Activated T-cell treated with anti-CD3 and anti-CD28 coated beads, Interleukin-2, amount 50 U/mL, for 72 hours (primary cell): ENCODE results near the gene GARIN3. TPM values are rescaled to one million over a fixed set of nuclear protein-coding genes. Genes with fewer than 3 reads are reported as not detected.

Source experiments
- ATAC-seq, 2 donors: fragments of 150-1000 bp; cut with Tn5 transposase; replicated peaks in 1 of 2; 2 replicates each; pipeline ENCODE4 v1.10.0; 2021; ENCODE audit warnings: moderate library complexity in 2 of 2, mild to moderate bottlenecking in 1 of 2
- DNase-seq, 2 donors: peaks; one replicate each; pipeline ENCODE4 v3.0.0; 2021 to 2022; ENCODE audit warnings: mixed read lengths in 1 of 2
- H3K27ac Mint-ChIP-seq: one replicate; pipeline ENCODE4 v1.8.0; 2022; ENCODE audit warnings: mild to moderate bottlenecking, moderate library complexity, mixed read lengths
- H3K27me3 Mint-ChIP-seq: one replicate; pipeline ENCODE4 v1.8.0; 2022; ENCODE audit warnings: low read depth, mixed read lengths
- H3K36me3 Mint-ChIP-seq, 2 donors: one replicate each; pipeline ENCODE4 v1.8.0; 2022; ENCODE audit warnings: mixed read lengths in 2 of 2, mild to moderate bottlenecking in 1 of 2; ENCODE audit not compliant: insufficient read depth in 2 of 2
- H3K4me1 Mint-ChIP-seq: one replicate; pipeline ENCODE4 v1.8.0; 2022; ENCODE audit warnings: low read depth, mixed read lengths
- H3K4me3 Mint-ChIP-seq, 2 donors: one replicate each; pipeline ENCODE4 v1.8.0; 2022; ENCODE audit warnings: mild to moderate bottlenecking in 2 of 2, mixed read lengths in 2 of 2, moderate library complexity in 2 of 2
- H3K9me3 Mint-ChIP-seq, 2 donors: one replicate each; pipeline ENCODE4 v1.8.0; 2022; ENCODE audit warnings: mixed read lengths in 2 of 2
- total RNA-seq, 2 donors: library from RNA; stranded (reverse); gene quantifications; one replicate each; pipeline ENCODE4 v1.2.3, GENCODE V29; 2022

Gene GARIN3
- total RNA-seq, 2 donors from 2014 or later = 0.22 to 0.39 TPM

DNA sequence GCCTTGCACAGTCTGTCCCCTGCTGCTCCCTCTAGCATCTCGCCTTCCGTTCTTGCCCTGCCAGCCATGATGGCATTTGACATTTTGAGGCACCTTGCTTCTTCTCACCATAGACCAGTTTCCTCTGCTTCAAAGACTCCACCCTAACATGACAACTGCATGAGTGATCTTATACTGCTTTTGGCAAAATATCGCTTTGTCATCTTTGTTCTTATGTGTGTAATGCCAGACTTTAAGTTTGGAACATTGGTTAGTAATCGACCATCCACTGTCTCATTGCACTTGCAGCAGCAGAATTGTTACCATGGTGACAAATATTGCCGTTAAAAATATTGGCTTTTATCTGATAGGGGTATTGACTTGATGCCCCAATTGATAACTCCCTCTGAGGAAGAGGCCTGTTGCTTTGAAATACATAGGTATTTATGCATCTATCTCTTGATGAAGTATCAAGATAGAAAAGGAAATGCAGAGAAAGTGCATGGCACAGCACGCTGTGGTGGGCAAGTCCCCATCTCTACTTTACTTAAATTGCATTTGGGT lies 6.8 kb downstream of the GARIN3 start:
- no peaks in the 10 kb centered on the region for H3K27me3 Mint-ChIP-seq
- peaks cover 0 to 6% of the 10 kb centered on the region in 2 donors for H3K36me3 Mint-ChIP-seq
- H3K9me3 Mint-ChIP-seq = no peaks in the 10 kb centered on the region
- H3K4me1 Mint-ChIP-seq = peaks cover 88% of the 10 kb centered on the region
- peak overlapping the region; percentile 95 for H3K27ac Mint-ChIP-seq
- ATAC-seq = peak; percentile 86 to 87
- H3K4me3 Mint-ChIP-seq = peak overlapping the region; percentile 78 to 92
- peak; percentile 43 to 57 for DNase-seq

DNA sequence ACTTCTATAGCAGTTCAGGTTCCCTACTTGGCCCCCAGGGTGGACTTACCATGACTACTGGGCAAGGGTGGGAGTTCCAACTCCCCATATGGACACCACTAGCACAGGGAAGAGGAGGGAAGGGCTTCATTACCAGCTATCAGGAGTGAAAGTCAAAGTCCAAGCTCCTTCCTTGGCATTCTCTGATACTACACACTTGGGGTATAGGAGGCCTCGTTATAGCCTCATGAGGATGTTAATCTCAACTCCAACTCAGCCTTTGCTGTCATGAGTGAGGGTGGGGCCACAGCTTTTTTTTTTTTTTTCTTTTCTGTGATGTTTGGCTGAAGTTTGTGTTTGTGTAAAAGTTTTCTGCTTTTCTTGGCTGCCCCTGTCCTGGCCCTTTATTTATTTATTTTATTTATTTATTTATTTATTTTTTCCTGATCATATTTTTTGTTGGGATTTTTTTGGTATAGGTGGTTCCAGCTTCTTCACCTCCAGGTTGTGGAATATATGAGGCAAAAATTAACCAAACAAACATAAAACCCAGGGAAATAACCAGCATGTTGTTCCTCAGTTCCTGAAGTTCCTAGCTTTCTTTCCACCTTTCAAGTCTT lies 8.7 kb downstream of the GARIN3 start:
- ATAC-seq (no peak), DNase-seq (no peak)
- no peaks in the 10 kb centered on the region for H3K27me3 Mint-ChIP-seq
- H3K4me3 Mint-ChIP-seq = peak overlapping the region; percentile 20 to 78
- H3K9me3 Mint-ChIP-seq = no peaks in the 10 kb centered on the region
- H3K4me1 Mint-ChIP-seq = peaks cover 91% of the 10 kb centered on the region
- peak overlapping the region; percentile 97 for H3K27ac Mint-ChIP-seq
- H3K36me3 Mint-ChIP-seq = peaks cover 0 to 6% of the 10 kb centered on the region in 2 donors

DNA sequence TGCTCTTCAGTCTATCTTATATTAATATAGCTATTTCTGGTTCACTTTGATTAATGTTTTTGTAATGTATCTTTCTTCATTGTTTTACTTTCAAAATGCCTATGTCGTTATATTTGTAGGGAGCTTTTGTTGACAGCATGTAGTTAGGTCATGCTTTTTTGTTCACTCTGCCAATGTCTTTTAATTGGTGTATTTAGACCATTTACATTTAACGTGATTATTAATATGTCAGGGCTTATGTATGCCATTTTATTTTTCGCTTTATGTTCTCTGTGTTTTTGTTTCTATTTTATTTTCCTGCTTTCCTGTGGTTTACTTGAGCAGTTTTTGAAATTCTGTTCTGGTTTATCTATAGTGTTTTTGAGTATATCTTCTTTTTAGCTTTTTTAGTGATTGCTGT lies 10.8 kb downstream of the GARIN3 start:
- ATAC-seq (no peak), DNase-seq (no peak)
- peak overlapping the region; percentile 78 to 100 for H3K4me3 Mint-ChIP-seq
- H3K27me3 Mint-ChIP-seq = no peaks in the 10 kb centered on the region
- H3K4me1 Mint-ChIP-seq = peaks cover 90% of the 10 kb centered on the region
- H3K27ac Mint-ChIP-seq = peak overlapping the region; percentile 100
- peaks cover 0 to 6% of the 10 kb centered on the region in 2 donors for H3K36me3 Mint-ChIP-seq
- no peaks in the 10 kb centered on the region for H3K9me3 Mint-ChIP-seq

DNA sequence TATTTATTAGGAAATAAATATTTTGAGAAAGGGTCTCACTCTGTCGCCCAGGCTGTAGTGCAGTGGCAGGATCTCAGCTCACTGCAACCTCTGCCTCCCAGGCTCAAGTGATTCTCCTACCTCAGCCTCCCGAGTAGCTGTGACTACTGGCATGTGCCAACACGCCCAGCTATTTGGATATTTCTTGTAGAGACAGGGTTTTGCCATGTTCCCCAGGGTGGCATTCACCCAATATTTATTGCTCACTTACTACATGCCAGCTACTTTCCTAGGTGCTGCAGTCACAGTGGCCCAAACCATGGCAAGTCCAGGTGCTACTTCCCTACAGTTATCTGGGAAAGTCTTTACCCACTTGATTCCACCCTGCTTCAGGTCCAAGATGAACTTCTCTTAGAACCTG lies 15.1 kb downstream of the GARIN3 start:
- H3K4me3 Mint-ChIP-seq = peak overlapping the region; percentile 44 to 45
- H3K4me1 Mint-ChIP-seq = peaks cover 73% of the 10 kb centered on the region
- DNase-seq (no peak), ATAC-seq (no peak)
- H3K27me3 Mint-ChIP-seq = no peaks in the 10 kb centered on the region
- no peaks in the 10 kb centered on the region for H3K36me3 Mint-ChIP-seq
- H3K9me3 Mint-ChIP-seq = no peaks in the 10 kb centered on the region
- H3K27ac Mint-ChIP-seq = peak overlapping the region; percentile 33

DNA sequence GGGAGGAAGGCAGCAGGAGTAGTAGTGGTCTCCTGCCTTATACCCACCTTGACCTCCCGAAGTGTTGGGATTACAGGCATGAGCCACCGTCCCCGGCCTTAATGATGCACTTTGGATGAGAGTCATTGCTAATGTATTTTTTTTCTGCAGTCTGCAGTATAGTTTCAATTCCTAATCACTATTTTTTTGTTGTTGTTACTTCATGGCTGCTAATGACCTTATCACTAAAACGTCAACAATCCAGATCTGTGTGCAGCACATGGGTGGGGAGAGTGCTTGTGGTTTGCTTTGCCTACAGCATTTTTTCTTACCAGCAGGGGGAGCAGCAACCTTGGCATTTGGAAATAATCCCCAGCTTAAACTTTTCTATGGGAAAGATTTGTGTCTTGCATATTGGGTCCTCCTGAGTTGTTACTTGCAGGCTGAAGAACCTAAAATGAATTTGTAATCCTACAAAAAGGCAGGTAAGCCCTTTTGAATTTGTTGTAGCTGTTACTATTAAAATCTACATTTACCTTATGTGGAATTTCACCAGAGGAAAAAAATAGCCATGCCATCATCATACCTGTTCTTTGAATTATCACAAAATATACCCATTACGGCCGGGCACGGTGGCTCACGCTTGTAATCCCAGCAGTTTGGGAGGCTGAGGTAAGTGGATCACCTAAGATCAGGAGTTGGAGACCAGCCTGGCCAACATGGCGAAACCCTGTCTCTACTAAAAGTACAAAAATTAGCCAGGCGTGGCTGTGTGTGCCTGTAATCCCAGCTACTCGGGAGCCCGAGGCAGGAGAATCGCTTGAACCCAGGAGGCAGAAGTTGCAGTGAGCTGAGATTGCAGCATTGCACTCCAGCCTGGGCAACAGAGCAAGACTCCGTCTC lies 17.1 kb downstream of the GARIN3 start:
- DNase-seq (peak; percentile 75 to 85), ATAC-seq (peak; percentile 42 to 44)
- Mint-ChIP-seq H3K9me3 (no peaks in the 10 kb centered on the region), H3K27ac (peak overlapping the region; percentile 47), H3K4me3 (peak overlapping the region in 1 of 2 donors; percentile 30), H3K4me1 (peaks cover 65% of the 10 kb centered on the region), H3K36me3 (peaks cover 0 to under 1% of the 10 kb centered on the region in 2 donors), H3K27me3 (no peaks in the 10 kb centered on the region)

DNA sequence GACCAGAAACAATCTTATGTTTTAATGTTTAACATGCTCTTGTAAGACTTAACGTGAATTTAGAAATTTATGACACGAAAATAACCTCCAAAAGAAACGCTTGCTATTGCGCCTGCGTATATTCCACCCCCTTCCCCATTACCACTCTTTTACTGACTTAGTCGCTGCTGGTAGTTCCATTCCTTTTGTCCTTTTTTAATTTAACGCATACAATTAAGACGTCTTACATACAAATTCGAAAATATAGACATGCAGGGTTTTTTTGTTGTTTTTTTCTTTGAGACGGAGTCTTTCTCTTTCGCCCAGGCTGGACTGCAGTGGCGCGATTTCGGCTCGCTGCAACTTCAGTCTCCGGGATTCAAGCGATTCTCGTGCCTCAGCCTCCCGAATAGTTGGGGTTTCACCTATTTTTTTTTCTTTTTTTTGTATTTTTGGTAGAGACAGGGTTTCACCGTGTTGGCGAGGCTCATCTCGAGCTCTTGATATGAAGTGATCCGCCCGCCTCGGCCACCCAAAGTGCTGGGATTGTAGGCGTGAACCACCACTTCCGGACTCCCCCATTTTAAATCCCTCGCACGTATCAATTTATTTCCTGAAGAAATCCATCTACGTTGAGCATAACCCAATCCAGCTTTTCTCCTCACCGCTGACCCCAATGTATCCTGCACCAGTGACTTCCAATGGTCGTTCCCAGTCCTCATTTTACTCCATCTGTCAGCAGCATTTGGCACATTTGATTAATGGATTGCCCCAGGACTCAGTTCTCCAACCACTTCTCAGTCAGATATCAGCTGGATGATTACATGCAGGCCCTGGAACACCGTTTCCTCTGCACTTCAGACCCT lies 22.7 kb downstream of the GARIN3 start:
- peaks cover 63% of the 10 kb centered on the region for H3K4me1 Mint-ChIP-seq
- peak overlapping the region; percentile 100 for H3K27ac Mint-ChIP-seq
- peak; percentile 41 to 42 for ATAC-seq
- DNase-seq = peak; percentile 70 to 72
- no peaks in the 10 kb centered on the region for H3K9me3 Mint-ChIP-seq
- H3K4me3 Mint-ChIP-seq = peak overlapping the region; percentile 97 to 100
- H3K36me3 Mint-ChIP-seq = peaks cover 14 to 23% of the 10 kb centered on the region in 2 donors
- no peaks in the 10 kb centered on the region for H3K27me3 Mint-ChIP-seq

DNA sequence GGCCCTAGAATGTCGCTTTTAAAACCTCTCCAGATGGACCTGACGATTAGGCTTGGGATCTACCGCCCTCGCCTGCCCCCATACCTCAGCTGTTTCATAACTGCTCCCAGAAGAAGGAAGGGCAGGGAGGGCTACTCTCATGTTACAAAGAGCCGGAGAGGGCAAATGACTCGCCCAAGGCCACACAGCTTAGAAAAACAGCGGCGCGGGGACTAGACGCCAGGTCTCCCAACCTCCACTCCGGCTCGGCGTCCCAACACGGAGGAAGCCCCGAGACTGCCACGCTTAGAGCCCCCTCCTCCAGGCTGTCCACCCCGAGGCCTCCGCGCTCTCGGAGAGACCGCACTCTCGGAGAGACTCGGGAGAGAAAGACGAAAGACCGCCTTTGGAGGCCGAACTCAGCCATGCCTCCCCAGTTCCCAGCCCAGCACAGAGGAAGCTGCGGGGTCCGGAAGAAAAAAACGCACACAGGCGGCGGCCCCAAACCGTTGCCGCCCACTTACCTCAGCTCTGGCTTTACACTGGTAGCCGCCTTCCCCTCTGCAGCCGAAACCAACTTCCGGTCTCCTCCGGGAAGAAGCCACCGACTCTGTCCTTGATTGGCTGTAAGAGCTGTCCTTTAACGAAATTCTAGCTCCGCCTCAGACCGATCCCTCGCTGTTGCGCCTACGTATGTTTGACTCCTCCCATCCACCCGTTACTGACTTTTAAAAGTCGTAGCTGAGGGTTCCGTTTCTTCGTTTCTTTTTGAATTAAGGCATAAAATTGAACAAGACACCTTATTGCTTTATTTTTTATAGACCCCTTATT lies 23.5 kb downstream of the GARIN3 start, which contains the start of gene MED7:
TSS of gene MED7 (minus strand) at position 549 of the 810 bp plus-strand sequence. CDS start 3,434 bp downstream, outside the sequence.
- ATAC-seq (peak; percentile 98 to 99), DNase-seq (peak; percentile 93 to 96)
- H3K27me3 Mint-ChIP-seq = no peaks in the 10 kb centered on the region
- H3K36me3 Mint-ChIP-seq = peaks cover 16 to 24% of the 10 kb centered on the region in 2 donors
- H3K27ac Mint-ChIP-seq = peak within 1 kb of the TSS; percentile 100
- peak within 1 kb of the TSS; percentile 97 to 100 for H3K4me3 Mint-ChIP-seq
- H3K4me1 Mint-ChIP-seq = peaks cover 65% of the 10 kb centered on the region
- H3K9me3 Mint-ChIP-seq = no peaks in the 10 kb centered on the region

DNA sequence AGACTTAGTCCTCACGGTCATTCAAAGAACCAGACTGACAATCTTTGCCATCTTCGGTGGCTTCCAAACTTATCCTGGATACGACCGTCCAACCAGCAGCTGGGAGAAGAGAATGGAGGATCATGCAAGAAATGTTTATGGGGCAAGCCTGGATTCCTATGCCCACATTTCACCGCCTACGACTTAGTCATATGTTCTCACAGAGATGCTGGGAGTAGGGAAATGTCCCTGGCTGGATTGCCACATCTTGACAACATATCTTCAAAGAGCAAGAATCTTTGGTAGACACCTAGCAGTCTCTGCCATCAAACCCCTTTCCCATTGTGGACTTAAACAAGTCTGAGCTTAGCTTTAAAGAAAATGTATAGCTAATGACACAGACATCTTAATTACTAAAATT lies 28.4 kb downstream of the GARIN3 start:
- peaks cover 17 to 26% of the 10 kb centered on the region in 2 donors for H3K36me3 Mint-ChIP-seq
- H3K4me1 Mint-ChIP-seq = peaks cover 69% of the 10 kb centered on the region
- no peaks in the 10 kb centered on the region for H3K27me3 Mint-ChIP-seq
- ATAC-seq = no peak
- H3K27ac Mint-ChIP-seq = peak overlapping the region; percentile 72
- DNase-seq = no peak
- no peaks in the 10 kb centered on the region for H3K9me3 Mint-ChIP-seq
- H3K4me3 Mint-ChIP-seq = no peak overlapping the region

DNA sequence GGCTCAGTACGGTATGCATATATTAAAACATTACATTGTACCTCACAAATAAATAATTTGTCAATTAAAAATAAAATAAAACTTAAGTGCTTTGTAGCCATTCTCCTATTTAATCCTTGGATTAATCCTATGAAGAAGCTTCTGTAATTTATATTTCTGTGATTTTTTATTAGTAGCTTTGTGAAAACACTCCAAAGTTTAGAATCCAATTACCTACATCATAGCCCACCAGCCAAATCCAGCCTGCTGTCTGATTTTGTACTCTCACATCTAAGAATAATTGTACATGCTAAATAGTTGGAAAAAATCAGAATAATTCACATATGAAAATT lies 33.8 kb downstream of the GARIN3 start:
- H3K27ac Mint-ChIP-seq = no peak overlapping the region
- H3K36me3 Mint-ChIP-seq = peaks cover 0 to 2% of the 10 kb centered on the region in 2 donors
- no peak for DNase-seq
- no peaks in the 10 kb centered on the region for H3K9me3 Mint-ChIP-seq
- H3K4me3 Mint-ChIP-seq = no peak overlapping the region
- H3K27me3 Mint-ChIP-seq = no peaks in the 10 kb centered on the region
- no peak for ATAC-seq
- peaks cover 56% of the 10 kb centered on the region for H3K4me1 Mint-ChIP-seq

DNA sequence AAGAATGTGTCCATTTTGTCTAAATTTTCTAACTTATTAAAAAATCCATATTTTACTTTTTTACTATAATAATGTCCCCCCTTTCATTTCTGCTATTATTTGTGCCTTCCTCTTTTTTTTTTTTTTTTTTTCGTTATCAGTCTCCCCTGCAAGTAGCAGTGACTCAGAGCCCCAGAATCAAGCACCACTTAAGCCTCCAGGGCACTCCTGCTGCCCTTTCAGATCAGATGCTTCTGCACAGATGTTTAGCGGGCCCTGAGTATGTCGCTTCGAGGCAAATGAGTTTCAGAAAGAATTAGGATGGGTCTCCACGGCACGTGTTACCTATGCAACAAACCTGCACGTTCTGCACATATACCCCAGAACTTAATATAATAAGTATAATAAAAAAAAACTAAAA lies 35.1 kb downstream of the GARIN3 start:
- ATAC-seq = no peak
- Mint-ChIP-seq H3K27ac (peak overlapping the region; percentile 78), H3K4me1 (peaks cover 49% of the 10 kb centered on the region), H3K4me3 (no peak overlapping the region), H3K9me3 (peaks cover 0 to 2% of the 10 kb centered on the region in 2 donors), H3K27me3 (no peaks in the 10 kb centered on the region), H3K36me3 (peaks cover 0 to 2% of the 10 kb centered on the region in 2 donors)
- no peak for DNase-seq

DNA sequence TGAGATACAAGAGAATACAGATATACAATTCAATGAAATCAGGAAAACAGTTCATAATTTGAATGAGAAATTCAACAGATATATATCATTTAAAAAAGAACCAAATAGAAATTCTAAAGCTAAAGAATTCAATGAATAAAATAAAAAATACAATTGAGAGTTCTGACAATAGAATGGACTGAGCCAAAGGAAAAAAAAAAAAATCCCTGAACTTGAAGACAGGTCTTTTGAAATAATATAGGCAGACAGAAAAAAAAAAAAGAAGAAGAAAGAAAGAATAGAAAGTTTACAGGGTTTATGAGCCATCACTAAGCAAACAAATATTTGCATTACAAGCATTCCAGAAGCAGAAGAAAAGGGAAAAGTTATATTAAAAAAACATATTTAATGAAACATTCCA lies 44.4 kb downstream of the GARIN3 start:
- DNase-seq = no peak
- Mint-ChIP-seq H3K4me3 (no peak overlapping the region), H3K27ac (no peak overlapping the region), H3K9me3 (peaks cover 5 to 16% of the 10 kb centered on the region in 2 donors), H3K27me3 (no peaks in the 10 kb centered on the region), H3K36me3 (peaks cover 10 to 17% of the 10 kb centered on the region in 2 donors), H3K4me1 (peaks cover 13% of the 10 kb centered on the region)
- no peak for ATAC-seq

DNA sequence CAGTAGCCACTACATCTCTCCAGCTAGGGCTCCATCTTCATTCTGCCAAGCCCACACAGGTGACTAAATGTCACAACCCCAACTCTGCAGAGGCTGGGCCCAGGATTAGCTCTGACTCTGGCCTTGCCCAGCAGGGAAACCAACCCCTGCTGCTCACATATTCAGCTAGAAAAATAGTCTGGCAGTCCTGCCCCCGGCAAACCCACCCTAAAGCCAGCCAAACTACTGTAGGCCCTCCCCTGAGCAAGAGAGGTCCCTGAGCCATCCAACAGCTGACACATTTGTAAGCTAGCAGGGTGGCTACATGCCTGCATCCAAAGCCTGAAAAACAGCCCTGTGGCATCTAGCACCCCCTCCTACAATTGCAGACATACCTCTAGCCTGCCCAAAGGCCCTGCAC lies 46.0 kb downstream of the GARIN3 start:
- ATAC-seq (no peak), DNase-seq (no peak)
- no peak overlapping the region for H3K4me3 Mint-ChIP-seq
- H3K27ac Mint-ChIP-seq = no peak overlapping the region
- H3K9me3 Mint-ChIP-seq = peaks cover 5 to 11% of the 10 kb centered on the region in 2 donors
- no peaks in the 10 kb centered on the region for H3K27me3 Mint-ChIP-seq
- peaks cover 10 to 17% of the 10 kb centered on the region in 2 donors for H3K36me3 Mint-ChIP-seq
- peaks cover 24% of the 10 kb centered on the region for H3K4me1 Mint-ChIP-seq
